H1 (cell line): ENCODE results near the gene STAMBP. TPM values are rescaled to one million over a fixed set of nuclear protein-coding genes. Genes with fewer than 3 reads are reported as not detected.

Experiments
- CTCF ChIA-PET: fragments of 300-600 bp; sonication (Branson Sonifier 250); formaldehyde crosslinking; loops from one replicate; lab custom pipeline; 2021; ENCODE audit not compliant: partially characterized antibody; lab: Charles Lee
- POLR2A ChIA-PET: fragments of 300-600 bp; sonication (Branson Sonifier 250); formaldehyde crosslinking; loops from one replicate; lab custom pipeline; 2021; ENCODE audit warnings: inconsistent platforms; ENCODE audit not compliant: partially characterized antibody; lab: Charles Lee
- DNase-seq, 2 experiments: peaks; one replicate each; pipeline versions ENCODE4 v3.0.0 to v3.0.0-alpha.2; 2010 to 2022; ENCODE audit warnings: low spot score in 2 of 2, low read depth in 1 of 2, mixed read lengths in 1 of 2
- FAIRE-seq: peaks from 2 replicates; lab custom pipeline; 2011; peaks lifted over from hg19 to GRCh38; lab: Jason Lieb, UNC
- H2AFZ ChIP-seq: 2 replicates; pipeline ENCODE4 v1.8.1; 2012; ENCODE audit warnings: low read length, inconsistent platforms
- H2AK5ac ChIP-seq: 2 replicates; pipeline ENCODE4 v1.6.1; 2013; ENCODE audit warnings: low read depth, low read length
- H2BK120ac ChIP-seq: replicated peaks from 2 replicates; pipeline ENCODE3; 2013; ENCODE audit warnings: low read depth, low read length, inconsistent platforms
- H2BK12ac ChIP-seq: 2 replicates; pipeline ENCODE4 v1.6.1; 2013; ENCODE audit warnings: low read depth, low read length
- H2BK15ac ChIP-seq: 2 replicates; pipeline ENCODE4 v1.6.1; 2013; ENCODE audit warnings: low read length
- H2BK20ac ChIP-seq: 2 replicates; pipeline ENCODE4 v1.6.1; 2013; ENCODE audit warnings: low read length
- H2BK5ac ChIP-seq: 2 replicates; pipeline ENCODE4 v1.6.1; 2013; ENCODE audit warnings: low read depth, low read length
- H3K14ac ChIP-seq: 2 replicates; pipeline ENCODE4 v1.6.1; 2013; ENCODE audit warnings: inconsistent platforms; ENCODE audit not compliant: insufficient read length
- H3K18ac ChIP-seq: 2 replicates; pipeline ENCODE4 v1.6.1; 2013; ENCODE audit warnings: low read length; ENCODE audit errors: extremely low read depth
- H3K23ac ChIP-seq: 2 replicates; pipeline ENCODE4 v1.6.1; 2013; ENCODE audit warnings: inconsistent platforms; ENCODE audit not compliant: insufficient read length
- H3K23me2 ChIP-seq: 2 replicates; pipeline ENCODE4 v1.6.1; 2013; ENCODE audit warnings: low read depth, low read length
- H3K27ac ChIP-seq: 2 replicates; pipeline ENCODE4 v1.6.1; 2011; ENCODE audit warnings: low read depth, low read length, inconsistent platforms
- H3K27me3 ChIP-seq, 4 experiments: replicated peaks in 1 of 4; 1 replicate in 1 of 4; 2 replicates in 3 of 4; pipeline versions ENCODE4 v1.6.1 to v1.8.1; 2011 to 2013; ENCODE audit warnings: low read length in 3 of 4, mild to moderate bottlenecking in 3 of 4, inconsistent platforms in 2 of 4, mixed read lengths in 2 of 4, moderate library complexity in 1 of 4; ENCODE audit not compliant: control insufficient read depth in 3 of 4, insufficient read depth in 3 of 4; ENCODE audit errors: extremely low read depth in 1 of 4
- H3K36me3 ChIP-seq, 4 experiments: 2 replicates each; pipeline versions ENCODE4 v1.6.1 to v1.8.1; 2011 to 2013; ENCODE audit warnings: mild to moderate bottlenecking in 4 of 4, low read length in 3 of 4, moderate library complexity in 2 of 4, control low read depth in 1 of 4, inconsistent platforms in 1 of 4; ENCODE audit not compliant: insufficient read depth in 4 of 4, control insufficient read depth in 2 of 4
- H3K4ac ChIP-seq: replicated peaks from 2 replicates; pipeline ENCODE3; 2013; ENCODE audit warnings: low read length, low read depth, mixed read lengths, inconsistent platforms; ENCODE audit not compliant: insufficient read length
- H3K4me1 ChIP-seq, 4 experiments: replicated peaks in 1 of 4; 1 replicate in 1 of 4; 2 replicates in 3 of 4; pipeline versions ENCODE4 v1.6.1 to v1.8.1; 2011 to 2013; ENCODE audit warnings: low read length in 3 of 4, inconsistent platforms in 2 of 4, mixed read lengths in 1 of 4; ENCODE audit not compliant: insufficient read depth in 4 of 4, control insufficient read depth in 3 of 4
- H3K4me2 ChIP-seq, 2 experiments: 2 replicates each; pipeline versions ENCODE4 v1.6.1 to v1.8.1; 2011 to 2013; ENCODE audit warnings: low read depth in 2 of 2, low read length in 2 of 2, control low read depth in 1 of 2, inconsistent platforms in 1 of 2, mild to moderate bottlenecking in 1 of 2; ENCODE audit not compliant: insufficient read depth in 1 of 2
- H3K4me3 ChIP-seq, 4 experiments: fragments of 200-600, 300-600 bp in 1 of 4; sonication (generic), shearing (Covaris generic), sonication (Bioruptor Twin) in 1 of 4; 2 replicates each; pipeline versions ENCODE4 v1.5.1 to v1.8.1; 2011 to 2016; ENCODE audit warnings: low read length in 4 of 4, low read depth in 3 of 4, control low read depth in 2 of 4, inconsistent platforms in 2 of 4, mild to moderate bottlenecking in 2 of 4, mixed read lengths in 1 of 4, moderate library complexity in 1 of 4; ENCODE audit not compliant: insufficient read depth in 2 of 4; ENCODE audit errors: extremely low read depth in 1 of 4
- H3K56ac ChIP-seq: replicated peaks from 2 replicates; pipeline ENCODE3; 2013; ENCODE audit warnings: low read depth, mild to moderate bottlenecking, mixed read lengths, low read length, inconsistent platforms; ENCODE audit not compliant: insufficient read length
- H3K79me1 ChIP-seq: 2 replicates; pipeline ENCODE4 v1.6.1; 2013; ENCODE audit warnings: low read depth, low read length, control low read depth
- H3K79me2 ChIP-seq, 2 experiments: 2 replicates each; pipeline versions ENCODE4 v1.6.1 to v1.8.1; 2012 to 2013; ENCODE audit warnings: low read length in 2 of 2, mild to moderate bottlenecking in 2 of 2, inconsistent platforms in 1 of 2; ENCODE audit not compliant: insufficient read depth in 2 of 2, control insufficient read depth in 1 of 2
- H3K9ac ChIP-seq, 4 experiments: replicated peaks in 1 of 4; 1 replicate in 1 of 4; 2 replicates in 3 of 4; pipeline versions ENCODE4 v1.6.1 to v1.8.1; 2011 to 2013; ENCODE audit warnings: low read depth in 3 of 4, low read length in 3 of 4, control low read depth in 2 of 4, mild to moderate bottlenecking in 2 of 4, moderate library complexity in 2 of 4, inconsistent platforms in 1 of 4; ENCODE audit errors: extremely low read depth in 1 of 4
- H3K9me3 ChIP-seq, 2 experiments: 2 replicates each; pipeline versions ENCODE4 v1.6.1 to v1.8.1; 2012 to 2013; ENCODE audit warnings: mild to moderate bottlenecking in 2 of 2, moderate library complexity in 2 of 2, control low read depth in 1 of 2, inconsistent platforms in 1 of 2, low read depth in 1 of 2, low read length in 1 of 2, mixed read lengths in 1 of 2; ENCODE audit not compliant: insufficient read depth in 2 of 2
- H4K20me1 ChIP-seq, 2 experiments: replicated peaks in 1 of 2; 2 replicates each; pipeline versions ENCODE3 to v1.8.1; 2011 to 2013; ENCODE audit warnings: inconsistent platforms in 2 of 2, low read length in 2 of 2, mild to moderate bottlenecking in 1 of 2; ENCODE audit not compliant: insufficient read depth in 2 of 2, control insufficient read depth in 1 of 2
- H4K5ac ChIP-seq: 2 replicates; pipeline ENCODE4 v1.6.1; 2013; ENCODE audit warnings: low read length, low read depth, mixed read lengths, inconsistent platforms; ENCODE audit not compliant: insufficient read length
- H4K8ac ChIP-seq: 2 replicates; pipeline ENCODE4 v1.8.0; 2013; ENCODE audit warnings: mild to moderate bottlenecking, moderate library complexity, low read length, inconsistent platforms; ENCODE audit not compliant: insufficient read depth; ENCODE audit errors: extremely low read depth
- H4K91ac ChIP-seq: replicated peaks from 2 replicates; pipeline ENCODE3; 2013; ENCODE audit warnings: low read length, mixed read lengths, inconsistent platforms; ENCODE audit not compliant: insufficient read length
- CHD2 ChIP-seq: IDR thresholded peaks from 2 replicates; pipeline ENCODE4 v1.6.1; 2012; ENCODE audit warnings: low read length, improper control_type of control experiment
- EGR1 ChIP-seq: IDR thresholded peaks from 2 replicates; pipeline ENCODE4 v1.6.1; 2011; ENCODE audit warnings: low read depth, low read length, borderline replicate concordance
- HDAC6 ChIP-seq: IDR thresholded peaks from one replicate; pipeline ENCODE4 v1.7.1; 2012; ENCODE audit warnings: low read depth, mild to moderate bottlenecking, inconsistent platforms, low read length, moderate library complexity
- JUN ChIP-seq: IDR thresholded peaks from 2 replicates; pipeline ENCODE4 v1.6.1; 2011; ENCODE audit warnings: low read depth, mild to moderate bottlenecking, improper control_type of control experiment, low read length
- KDM4A ChIP-seq: IDR thresholded peaks from one replicate; pipeline ENCODE4 v1.7.1; 2012; ENCODE audit warnings: low read depth, mild to moderate bottlenecking, moderate library complexity, low read length, inconsistent platforms; ENCODE audit not compliant: severe bottlenecking
- NRF1 ChIP-seq: IDR thresholded peaks from 2 replicates; pipeline ENCODE4 v1.6.1; 2011; ENCODE audit warnings: mild to moderate bottlenecking, low read depth, low read length, improper control_type of control experiment
- POLR2A ChIP-seq, 2 experiments: IDR thresholded peaks; 1 replicate in 1 of 2; 2 replicates in 1 of 2; pipeline ENCODE4 v1.6.1; 2011; ENCODE audit warnings: low read depth in 2 of 2, low read length in 2 of 2, mild to moderate bottlenecking in 2 of 2; ENCODE audit errors: control extremely low read depth in 1 of 2
- RXRA ChIP-seq: IDR thresholded peaks from 2 replicates; pipeline ENCODE4 v1.6.1; 2011; ENCODE audit warnings: low read depth, mild to moderate bottlenecking, low read length, moderate library complexity; ENCODE audit not compliant: insufficient read depth
- SIN3A ChIP-seq, 2 experiments: IDR thresholded peaks in 1 of 2; conservative IDR thresholded peaks in 1 of 2; 2 replicates each; pipeline ENCODE4 v1.6.1; 2011 to 2012; ENCODE audit warnings: low read length in 2 of 2, improper control_type of control experiment in 1 of 2, low read depth in 1 of 2, mild to moderate bottlenecking in 1 of 2
- SP2 ChIP-seq: IDR thresholded peaks from 2 replicates; pipeline ENCODE4 v1.6.1; 2012; ENCODE audit warnings: mild to moderate bottlenecking, low read length, inconsistent platforms
- polyA plus RNA-seq, 7 experiments: library from polyadenylated mRNA; depleted of rRNA in 3 of 7; stranded (reverse) in 5 of 7; unstranded in 2 of 7; fragments of >200 nt in 5 of 7; fragments of 200-250 nt in 2 of 7; gene quantifications; 1 replicate in 5 of 7; 2 replicates in 1 of 7; 4 replicates in 1 of 7; pipeline versions ENCODE4 v1.2.1 to v1.2.3, GENCODE V29; 2011 to 2013; ENCODE audit warnings: missing spikeins in 2 of 7, mixed read lengths in 2 of 7
- total RNA-seq: library from RNA; stranded (reverse); fragmentation: NEBNext Ultra II Directional; extraction: Animal tissue kit (Norgen Biotek cat#: 25700); gene quantifications from 2 replicates; pipeline ENCODE4 v1.2.1, GENCODE V29; 2021

STAMBP gene
- total and polyA plus RNA-seq, 2 of the 8 experiments (the other 6 are each of a cell fraction or from before 2014, with no cell fraction given), result 35.8 to 49.7 TPM

DNA sequence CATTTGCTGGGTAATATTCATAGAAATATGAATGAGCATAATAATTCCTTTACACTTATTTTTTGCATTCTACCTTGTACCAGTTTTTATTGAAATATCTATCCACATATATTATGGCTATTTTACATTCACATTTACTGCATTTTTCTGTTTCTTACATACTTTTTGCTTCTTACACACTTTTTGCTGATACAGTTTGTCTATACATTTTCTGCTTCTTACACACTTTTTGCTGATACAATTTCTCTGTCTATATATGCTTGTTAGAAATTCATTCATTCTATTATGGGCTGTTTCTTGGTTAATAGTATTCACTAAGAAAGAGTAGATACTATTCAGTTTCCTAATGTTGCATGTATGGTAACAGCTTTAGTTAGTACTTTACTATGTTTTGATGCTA is 16.9 kb upstream of the STAMBP start:
- Histone ChIP-seq H3K27me3 (peaks cover 0 to 16% (median 3%) of the 10 kb centered on the region in 4 experiments; a peak in 6 of 7 replicates), H2BK120ac (no peak overlapping the region), H2BK20ac (no peak overlapping the region), H3K79me2 (no peaks in the 10 kb centered on the region), H4K8ac (no peak overlapping the region), H3K4me2 (no peak overlapping the region), H3K4me3 (no peak overlapping the region), H3K23ac (no peak overlapping the region), H3K56ac (no peak overlapping the region), H2AK5ac (no peak overlapping the region), H2AFZ (no peak overlapping the region), H4K91ac (no peak overlapping the region), H3K9ac (no peak overlapping the region), H2BK5ac (no peak overlapping the region), H4K5ac (no peak overlapping the region), H3K23me2 (no peaks in the 10 kb centered on the region), H3K9me3 (no peaks in the 10 kb centered on the region), H3K27ac (no peak overlapping the region), H3K79me1 (no peaks in the 10 kb centered on the region), H3K18ac (no peak overlapping the region), H3K14ac (no peak overlapping the region), H2BK12ac (no peak overlapping the region), H4K20me1 (no peaks in the 10 kb centered on the region), H3K4me1 (no peaks in the 10 kb centered on the region), H3K4ac (no peak overlapping the region), H3K36me3 (no peaks in the 10 kb centered on the region), H2BK15ac (no peak overlapping the region)
- ChIA-PET CTCF (interaction anchor here (1.0 to 2.0 kb wide), 3 partner anchors 13 to 66 kb away, joined by 3 to 9 read pairs (median 8); partner anchors contain the start of gene STAMBP), POLR2A (no interaction called here)
- no peak for TF ChIP-seq KDM4A
- no peak for TF ChIP-seq EGR1
- TF ChIP-seq CHD2, result no peak
- TF ChIP-seq POLR2A (IDR thresholded peaks at IDR 0.05; ENCODE audit: control extremely low read depth in 1 of 2, low read depth in 2 of 2, low read length in 2 of 2), result no peak
- no peak for TF ChIP-seq NRF1
- TF ChIP-seq SIN3A (conservative IDR thresholded peaks at IDR 0.05 in 1 of 2, IDR thresholded peaks at IDR 0.05 in 1 of 2; ENCODE audit: low read depth in 1 of 2, low read length in 2 of 2), result no peak
- TF ChIP-seq RXRA, result no peak
- TF ChIP-seq JUN, result no peak
- no peak for TF ChIP-seq SP2
- no peak for TF ChIP-seq HDAC6
- DNase-seq (no peak), FAIRE-seq (no peak)
